Measurements from ENCODE around the gene CAMKK1. TPM values are rescaled to one million over a fixed set of nuclear protein-coding genes. Genes with fewer than 3 reads are reported as not detected.
A peak's percentile ranks its signal among the peaks of the same experiment; 100 is the strongest.

CAMKK1 gene
- total and polyA plus RNA-seq, 9 of the 15 experiments (the other 6 are each of a cell fraction or from before 2014, with no cell fraction given) = 0.34 to 7.5 (median 4.9) TPM

- Histone ChIP-seq H3K4me1 (replicated peaks in 1 of 2; ENCODE audit: control insufficient read depth in 2 of 2, insufficient read depth in 2 of 2, low read length in 2 of 2) (no peaks in the 10 kb centered on the region), H3K27me3 (ENCODE audit: control insufficient read depth in 2 of 2, insufficient read depth in 2 of 2, low read length in 2 of 2) (no peaks in the 10 kb centered on the region), H3K9me1 (ENCODE audit: control insufficient read depth, insufficient read depth, low read length) (no peaks in the 10 kb centered on the region), H3K4me2 (ENCODE audit: insufficient read depth, low read length) (no peak overlapping the region), H3K9me3 (replicated peaks; ENCODE audit: control insufficient read depth, insufficient read depth, low read depth, low read length) (no peaks in the 10 kb centered on the region), H3K9ac (ENCODE audit: insufficient read depth in 1 of 2, low read depth in 2 of 2, low read length in 2 of 2) (peak overlapping the region in 1 of 2 experiments; percentile 26; a peak in 1 of 4 replicates), H3K27ac (ENCODE audit: extremely low read depth, low read depth, low read length) (no peak overlapping the region), H2AFZ (ENCODE audit: low read depth, low read length) (no peak overlapping the region), H4K20me1 (replicated peaks; ENCODE audit: control insufficient read depth, insufficient read depth, low read length) (no peaks in the 10 kb centered on the region), H3K4me3 (no peak overlapping the region), H3K36me3 (ENCODE audit: control insufficient read depth, insufficient read depth, low read length) (peaks cover 55% of the 10 kb centered on the region; the same call in 1 of the 3 replicates), H3K79me2 (ENCODE audit: control insufficient read depth, insufficient read depth, low read length) (no peaks in the 10 kb centered on the region)
- no peak for DNase-seq (ENCODE audit: extremely low read depth in 1 of 4, low spot score in 3 of 4)
- intact Hi-C loops (cut with micrococcal nuclease) (no loop called here), in situ Hi-C loops (cut with MboI) (no loop called here)
- WGBS (ENCODE audit: insufficient coverage, low coverage, missing lambda C conversion rate) = 92% methylated on average over 5 of the region's 5 CpGs
- ChIA-PET POLR2A (interaction anchor here (0.6 kb wide), 3 partner anchors 11 to 321 kb away, joined by 3 read pairs; no protein-coding TSS in a partner anchor), CTCF (ENCODE audit: low intra/inter-chr PET ratio) (no interaction called here)
- ATAC-seq = no peak
- no TSS peak for BruUV-seq (replicated peaks)
- no peak for FAIRE-seq
- TF ChIP-seq, protein P1, sequence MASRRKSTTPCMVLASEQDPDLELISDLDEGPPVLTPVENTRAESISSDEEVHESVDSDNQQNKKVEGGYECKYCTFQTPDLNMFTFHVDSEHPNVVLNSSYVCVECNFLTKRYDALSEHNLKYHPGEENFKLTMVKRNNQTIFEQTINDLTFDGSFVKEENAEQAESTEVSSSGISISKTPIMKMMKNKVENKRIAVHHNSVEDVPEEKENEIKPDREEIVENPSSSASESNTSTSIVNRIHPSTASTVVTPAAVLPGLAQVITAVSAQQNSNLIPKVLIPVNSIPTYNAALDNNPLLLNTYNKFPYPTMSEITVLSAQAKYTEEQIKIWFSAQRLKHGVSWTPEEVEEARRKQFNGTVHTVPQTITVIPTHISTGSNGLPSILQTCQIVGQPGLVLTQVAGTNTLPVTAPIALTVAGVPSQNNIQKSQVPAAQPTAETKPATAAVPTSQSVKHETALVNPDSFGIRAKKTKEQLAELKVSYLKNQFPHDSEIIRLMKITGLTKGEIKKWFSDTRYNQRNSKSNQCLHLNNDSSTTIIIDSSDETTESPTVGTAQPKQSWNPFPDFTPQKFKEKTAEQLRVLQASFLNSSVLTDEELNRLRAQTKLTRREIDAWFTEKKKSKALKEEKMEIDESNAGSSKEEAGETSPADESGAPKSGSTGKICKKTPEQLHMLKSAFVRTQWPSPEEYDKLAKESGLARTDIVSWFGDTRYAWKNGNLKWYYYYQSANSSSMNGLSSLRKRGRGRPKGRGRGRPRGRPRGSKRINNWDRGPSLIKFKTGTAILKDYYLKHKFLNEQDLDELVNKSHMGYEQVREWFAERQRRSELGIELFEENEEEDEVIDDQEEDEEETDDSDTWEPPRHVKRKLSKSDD (conservative IDR thresholded peaks at IDR 0.05; ENCODE audit: low read length) = no peak
- TF ChIP-seq DLX4 (CRISPR knock-in tag; IDR thresholded peaks at IDR 0.05) (no peak), KLF16 (IDR thresholded peaks at IDR 0.05) (no peak), MTA2 (IDR thresholded peaks at IDR 0.05; ENCODE audit: low read depth) (no peak), HLTF (IDR thresholded peaks at IDR 0.05) (no peak), CBX5 (IDR thresholded peaks at IDR 0.05; ENCODE audit: borderline replicate concordance, low read depth) (no peak), SMARCB1 (IDR thresholded peaks at IDR 0.05; ENCODE audit: insufficient read length, low read depth) (no peak), KLF6 (CRISPR knock-in tag; IDR thresholded peaks at IDR 0.05; ENCODE audit: borderline replicate concordance) (no peak), SREBF1 (IDR thresholded peaks at IDR 0.05; ENCODE audit: borderline replicate concordance, low read depth, low read length) (no peak), ZNF561 (CRISPR knock-in tag; conservative IDR thresholded peaks at IDR 0.05) (no peak), ZNF695 (CRISPR knock-in tag; IDR thresholded peaks at IDR 0.05) (no peak), NR0B1 (IDR thresholded peaks at IDR 0.05; ENCODE audit: partially characterized antibody) (no peak), TBP (optimal IDR thresholded peaks at IDR 0.05; ENCODE audit: low read depth, low read length) (no peak)
- TF ChIP-seq, protein P2, sequence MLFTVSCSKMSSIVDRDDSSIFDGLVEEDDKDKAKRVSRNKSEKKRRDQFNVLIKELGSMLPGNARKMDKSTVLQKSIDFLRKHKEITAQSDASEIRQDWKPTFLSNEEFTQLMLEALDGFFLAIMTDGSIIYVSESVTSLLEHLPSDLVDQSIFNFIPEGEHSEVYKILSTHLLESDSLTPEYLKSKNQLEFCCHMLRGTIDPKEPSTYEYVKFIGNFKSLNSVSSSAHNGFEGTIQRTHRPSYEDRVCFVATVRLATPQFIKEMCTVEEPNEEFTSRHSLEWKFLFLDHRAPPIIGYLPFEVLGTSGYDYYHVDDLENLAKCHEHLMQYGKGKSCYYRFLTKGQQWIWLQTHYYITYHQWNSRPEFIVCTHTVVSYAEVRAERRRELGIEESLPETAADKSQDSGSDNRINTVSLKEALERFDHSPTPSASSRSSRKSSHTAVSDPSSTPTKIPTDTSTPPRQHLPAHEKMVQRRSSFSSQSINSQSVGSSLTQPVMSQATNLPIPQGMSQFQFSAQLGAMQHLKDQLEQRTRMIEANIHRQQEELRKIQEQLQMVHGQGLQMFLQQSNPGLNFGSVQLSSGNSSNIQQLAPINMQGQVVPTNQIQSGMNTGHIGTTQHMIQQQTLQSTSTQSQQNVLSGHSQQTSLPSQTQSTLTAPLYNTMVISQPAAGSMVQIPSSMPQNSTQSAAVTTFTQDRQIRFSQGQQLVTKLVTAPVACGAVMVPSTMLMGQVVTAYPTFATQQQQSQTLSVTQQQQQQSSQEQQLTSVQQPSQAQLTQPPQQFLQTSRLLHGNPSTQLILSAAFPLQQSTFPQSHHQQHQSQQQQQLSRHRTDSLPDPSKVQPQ (CRISPR knock-in tag; IDR thresholded peaks at IDR 0.05; ENCODE audit: borderline replicate concordance) = no peak
Observed at GRCh38 chr17:3879186-3879585, 13.7 kb downstream of the CAMKK1 start.
